IPS-20b (cell line): ENCODE measurements around the gene STC2.

Source experiments
- H3K27ac ChIP-seq: one replicate; pipeline ENCODE4 v1.5.1; 2013; ENCODE audit warnings: low read length
- H3K27me3 ChIP-seq: 2 replicates; pipeline ENCODE4 v1.6.1; 2013; ENCODE audit warnings: mild to moderate bottlenecking, low read length, inconsistent platforms; ENCODE audit not compliant: insufficient read depth
- H3K36me3 ChIP-seq: 2 replicates; pipeline ENCODE4 v1.6.1; 2013; ENCODE audit warnings: low read depth, mild to moderate bottlenecking, inconsistent platforms, low read length, moderate library complexity; ENCODE audit not compliant: insufficient read depth
- H3K4me1 ChIP-seq: 2 replicates; pipeline ENCODE4 v1.6.1; 2013; ENCODE audit warnings: mild to moderate bottlenecking, control low read depth, inconsistent platforms, low read length, moderate library complexity; ENCODE audit not compliant: insufficient read depth
- H3K4me3 ChIP-seq: 2 replicates; pipeline ENCODE4 v1.5.1; 2013; ENCODE audit warnings: mild to moderate bottlenecking, low read length, inconsistent platforms
- H3K9ac ChIP-seq: 2 replicates; pipeline ENCODE4 v1.6.1; 2013; ENCODE audit warnings: low read depth, mild to moderate bottlenecking, inconsistent platforms, low read length, moderate library complexity
- H3K9me3 ChIP-seq: 2 replicates; pipeline ENCODE4 v1.6.1; 2013; ENCODE audit warnings: mild to moderate bottlenecking, low read depth, low read length, inconsistent platforms; ENCODE audit not compliant: insufficient read depth

STC2 gene

DNA sequence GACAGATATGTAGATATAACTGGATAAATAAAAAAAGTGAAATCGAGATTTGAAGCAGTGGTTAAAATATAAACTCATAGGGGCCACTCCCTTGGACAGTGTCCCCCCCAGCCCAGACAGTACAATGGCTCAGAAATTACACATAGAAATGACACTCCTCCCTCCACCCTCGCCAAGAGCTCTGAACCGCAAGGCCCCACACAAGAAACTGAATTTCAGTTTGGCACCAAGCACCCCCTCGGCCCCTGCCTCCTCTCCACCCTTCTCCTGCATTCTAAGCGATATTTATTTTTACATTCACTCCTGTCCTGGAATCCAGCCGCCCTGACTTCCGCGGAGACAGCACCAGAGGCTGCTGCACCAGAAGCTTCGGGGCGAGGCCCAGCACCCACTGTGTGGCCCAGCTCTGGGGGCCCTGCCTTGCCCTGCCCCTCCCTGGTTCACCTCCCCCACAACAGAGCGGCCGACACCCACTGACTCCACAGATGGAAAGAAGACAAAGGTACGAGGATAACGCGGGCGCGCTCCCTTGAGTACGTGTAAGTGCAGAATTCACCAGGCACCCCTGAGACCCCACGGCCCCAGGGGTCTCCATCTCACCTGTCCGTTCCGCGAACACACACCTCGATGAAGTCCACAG lies 11.0 kb downstream of the STC2 start:
- no peak overlapping the region for H3K27ac ChIP-seq
- H3K27me3 ChIP-seq: no peaks in the 10 kb centered on the region
- H3K9ac ChIP-seq: no peak overlapping the region
- no peak overlapping the region for H3K4me3 ChIP-seq
- H3K9me3 ChIP-seq: no peaks in the 10 kb centered on the region
- peaks cover 8% of the 10 kb centered on the region for H3K4me1 ChIP-seq
- H3K36me3 ChIP-seq: peaks cover 73% of the 10 kb centered on the region

DNA sequence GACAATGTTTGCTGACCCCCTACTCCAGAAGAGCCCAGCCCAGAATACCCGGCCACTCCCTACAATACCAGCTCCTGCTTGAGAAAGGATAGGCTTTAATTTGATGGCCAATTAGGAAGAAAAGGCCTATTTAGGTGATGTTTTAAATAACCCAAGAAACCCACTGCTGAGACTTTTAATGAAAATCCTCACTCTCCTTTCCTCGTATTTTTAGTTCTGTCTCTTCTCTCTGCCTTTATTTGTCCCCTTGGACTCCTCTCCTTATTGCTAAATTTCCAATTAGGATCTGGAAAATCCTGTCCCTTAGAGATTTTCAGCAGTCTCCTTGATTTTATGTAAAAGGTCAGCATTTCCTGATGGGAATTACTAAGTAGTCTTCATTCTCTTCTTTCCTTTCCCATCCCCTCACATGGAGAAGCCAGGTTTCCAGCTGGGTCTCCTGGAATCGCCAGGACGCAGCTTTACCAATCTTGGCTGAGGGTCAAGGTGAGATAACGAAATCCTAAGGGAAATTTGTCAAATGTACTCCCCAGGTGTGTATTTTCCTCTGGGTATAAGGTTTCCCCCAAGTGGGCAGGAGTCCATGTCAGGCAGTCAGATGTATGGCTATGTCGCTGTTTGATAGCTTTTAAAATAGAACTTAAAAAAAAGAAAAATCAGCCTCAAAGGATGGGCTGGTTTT lies 11.7 kb downstream of the STC2 start:
- peaks cover 65% of the 10 kb centered on the region for H3K36me3 ChIP-seq
- no peak overlapping the region for H3K4me3 ChIP-seq
- H3K9me3 ChIP-seq: no peaks in the 10 kb centered on the region
- H3K27ac ChIP-seq: no peak overlapping the region
- no peak overlapping the region for H3K9ac ChIP-seq
- peaks cover 8% of the 10 kb centered on the region for H3K4me1 ChIP-seq
- H3K27me3 ChIP-seq: no peaks in the 10 kb centered on the region

DNA sequence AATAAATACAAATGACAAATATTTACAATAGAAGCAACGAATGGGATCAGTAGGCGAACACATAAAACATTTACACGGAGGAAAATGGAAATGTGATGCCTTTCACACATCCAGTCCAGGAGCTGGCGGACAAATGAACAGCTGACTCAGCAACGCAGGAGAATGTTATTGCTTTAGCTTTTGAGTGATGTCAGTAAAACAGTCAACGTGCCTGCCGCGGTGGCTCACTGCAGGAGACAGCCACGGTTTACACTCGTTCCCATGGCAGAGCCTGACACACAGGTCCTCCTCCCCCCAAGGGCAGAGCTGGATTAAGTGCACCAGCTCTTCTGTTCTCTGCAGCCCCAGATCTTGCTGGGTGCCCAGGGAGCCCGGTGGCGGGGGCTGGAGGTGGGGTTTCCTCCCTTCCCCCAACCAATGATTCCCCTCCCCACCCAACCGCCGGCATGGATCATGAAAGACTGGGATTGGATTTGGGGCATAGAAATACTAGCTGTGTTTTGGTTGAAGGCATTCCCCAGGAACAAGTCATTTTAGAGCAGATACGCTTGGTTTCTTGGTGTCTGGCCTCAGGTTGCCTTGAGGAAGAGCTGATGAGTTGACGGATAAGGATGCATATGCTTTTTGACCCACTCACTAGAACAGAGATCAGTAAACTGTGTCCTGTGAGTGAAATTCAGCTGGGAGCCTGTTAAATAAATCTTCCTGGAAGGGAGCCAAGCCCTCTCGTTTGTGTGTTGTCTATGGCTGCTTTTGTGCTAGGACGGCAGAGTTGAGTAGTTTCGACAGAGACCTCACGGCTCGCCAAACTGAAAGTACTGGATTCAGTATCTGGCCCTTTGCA lies 12.5 kb downstream of the STC2 start:
- Histone ChIP-seq H3K9ac (no peak overlapping the region), H3K4me1 (peaks cover 8% of the 10 kb centered on the region), H3K27me3 (no peaks in the 10 kb centered on the region), H3K9me3 (no peaks in the 10 kb centered on the region), H3K4me3 (no peak overlapping the region), H3K36me3 (peaks cover 58% of the 10 kb centered on the region), H3K27ac (no peak overlapping the region)

DNA sequence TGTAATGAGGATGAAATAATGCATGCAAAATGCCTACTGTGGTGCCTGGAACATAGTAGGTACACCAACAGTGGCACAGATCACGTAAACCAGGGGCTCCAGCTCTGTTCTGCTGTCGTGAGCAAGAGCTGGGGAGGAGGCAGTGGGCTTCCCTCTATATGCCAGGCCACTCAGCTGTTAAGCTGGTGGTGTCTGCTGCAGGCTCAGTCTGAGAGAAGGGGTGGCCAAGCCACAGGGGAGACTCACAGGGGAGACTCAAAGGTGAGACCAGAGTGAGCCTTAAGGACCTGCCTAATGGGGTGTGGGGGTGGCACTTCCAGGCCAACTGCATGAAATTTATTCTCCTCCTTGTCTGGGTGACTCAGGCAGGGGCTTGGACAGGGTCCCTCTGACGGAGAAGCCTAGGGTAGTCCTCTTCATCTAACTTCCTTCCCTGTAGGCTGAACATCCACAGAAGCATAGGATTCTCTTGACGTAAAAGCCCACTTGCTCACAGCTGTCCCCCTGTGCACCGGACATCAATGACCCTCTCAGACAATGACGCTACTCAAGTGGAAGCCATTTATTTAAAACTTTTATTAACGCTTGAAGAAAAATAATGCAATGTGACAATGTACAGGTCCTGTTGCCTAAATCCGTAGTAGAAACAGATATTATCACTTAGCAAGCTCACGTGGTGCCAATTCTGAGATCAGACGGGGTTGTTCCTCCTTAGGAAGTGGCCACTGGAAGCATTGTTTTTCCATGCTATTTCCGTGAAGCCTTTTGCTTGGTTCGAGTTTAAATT lies 13.9 kb downstream of the STC2 start:
- Histone ChIP-seq H3K27ac (no peak overlapping the region), H3K27me3 (no peaks in the 10 kb centered on the region), H3K9me3 (no peaks in the 10 kb centered on the region), H3K9ac (no peak overlapping the region), H3K4me3 (no peak overlapping the region), H3K36me3 (peaks cover 44% of the 10 kb centered on the region), H3K4me1 (peaks cover 8% of the 10 kb centered on the region)

DNA sequence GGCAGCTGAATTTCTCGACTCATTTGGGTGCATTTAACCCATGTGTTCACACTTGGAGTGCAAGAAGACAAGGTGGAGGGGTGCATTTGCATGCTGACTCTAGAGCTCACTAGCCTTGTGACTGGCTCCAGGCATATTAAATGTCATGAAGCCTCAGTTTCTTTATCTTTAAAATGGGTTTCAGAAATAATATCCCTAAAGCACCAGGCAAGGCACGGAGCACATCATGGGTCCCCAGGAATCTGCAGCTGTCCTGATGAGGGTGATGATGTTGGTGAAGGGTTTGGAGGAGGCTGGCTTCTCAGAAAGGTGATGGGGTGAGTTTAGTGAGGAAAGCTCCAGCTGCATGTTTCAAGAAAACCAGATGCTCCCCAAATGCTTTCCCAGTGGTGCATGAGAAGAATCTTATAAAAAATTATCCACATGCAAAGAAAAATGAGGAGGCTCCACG lies 14.8 kb downstream of the STC2 start:
- Histone ChIP-seq H3K9me3 (peaks cover under 1% of the 10 kb centered on the region; the same call in 1 of the 2 replicates), H3K36me3 (peaks cover 34% of the 10 kb centered on the region), H3K4me1 (peaks cover 8% of the 10 kb centered on the region), H3K9ac (no peak overlapping the region), H3K27me3 (no peaks in the 10 kb centered on the region), H3K4me3 (no peak overlapping the region), H3K27ac (no peak overlapping the region)

DNA sequence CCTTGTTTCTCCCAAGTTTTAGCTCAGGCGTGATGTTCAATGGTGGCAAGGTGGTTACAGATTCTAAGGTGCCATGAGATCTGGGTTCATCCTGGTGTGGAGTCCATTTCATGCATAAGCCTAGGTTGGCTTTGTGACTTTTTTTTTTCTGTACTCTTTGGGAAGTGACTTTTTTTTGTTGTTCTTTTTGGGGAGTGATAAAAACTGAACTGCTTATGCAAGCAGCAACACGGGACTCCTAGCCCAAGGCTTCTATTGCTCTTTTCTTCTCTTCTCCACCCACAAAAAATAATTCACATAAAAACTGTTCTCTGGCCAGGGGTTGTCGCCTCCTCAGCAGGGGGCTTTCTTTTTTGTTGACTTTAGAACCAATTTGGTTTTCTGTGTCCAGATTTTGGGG lies 15.4 kb downstream of the STC2 start:
- Histone ChIP-seq H3K27ac (no peak overlapping the region), H3K36me3 (peaks cover 29% of the 10 kb centered on the region), H3K4me1 (peaks cover 8% of the 10 kb centered on the region), H3K4me3 (no peak overlapping the region), H3K27me3 (no peaks in the 10 kb centered on the region), H3K9me3 (peaks cover 6% of the 10 kb centered on the region; the same call in 1 of the 2 replicates), H3K9ac (no peak overlapping the region)

DNA sequence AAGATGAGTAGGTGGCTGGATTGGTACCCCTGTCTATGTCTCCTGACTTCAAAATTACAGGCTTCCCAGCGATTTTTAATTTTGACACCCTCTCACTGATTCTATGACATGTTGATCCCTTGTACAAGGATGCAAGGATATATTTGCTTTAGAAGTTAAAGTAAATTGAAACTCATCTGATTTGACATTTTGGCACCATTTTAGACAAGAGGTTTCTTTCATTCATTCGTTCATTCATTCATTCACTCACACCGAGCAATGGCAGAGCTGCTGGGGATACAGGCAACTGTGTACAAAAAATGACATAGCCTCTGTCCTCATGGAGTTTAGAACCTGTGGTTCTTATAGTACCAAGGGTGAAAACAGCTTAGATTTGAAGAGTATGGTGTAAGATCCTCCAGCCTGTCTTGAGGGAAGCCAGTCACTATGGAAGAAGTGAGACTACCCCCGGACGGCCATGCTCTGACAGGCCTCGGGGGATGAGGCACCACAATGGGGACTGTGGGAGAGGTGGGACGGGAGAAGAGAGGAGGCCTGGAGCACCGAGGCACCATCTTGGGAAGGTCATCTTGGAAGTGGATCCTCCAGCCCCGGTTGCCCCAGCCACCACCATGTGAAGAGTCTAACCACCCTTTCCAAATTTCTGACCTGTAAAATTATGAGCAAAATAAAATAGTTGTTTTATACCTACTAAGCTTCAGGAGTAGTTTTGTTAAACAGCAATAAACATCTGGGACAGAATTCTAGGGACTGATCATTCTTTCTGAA lies 16.2 kb downstream of the STC2 start:
- H3K9me3 ChIP-seq: peaks cover 9% of the 10 kb centered on the region; the same call in 1 of the 2 replicates
- no peak overlapping the region for H3K9ac ChIP-seq
- no peaks in the 10 kb centered on the region for H3K27me3 ChIP-seq
- H3K4me3 ChIP-seq: no peak overlapping the region
- peaks cover 20% of the 10 kb centered on the region for H3K36me3 ChIP-seq
- no peak overlapping the region for H3K27ac ChIP-seq
- peaks cover 8% of the 10 kb centered on the region for H3K4me1 ChIP-seq

DNA sequence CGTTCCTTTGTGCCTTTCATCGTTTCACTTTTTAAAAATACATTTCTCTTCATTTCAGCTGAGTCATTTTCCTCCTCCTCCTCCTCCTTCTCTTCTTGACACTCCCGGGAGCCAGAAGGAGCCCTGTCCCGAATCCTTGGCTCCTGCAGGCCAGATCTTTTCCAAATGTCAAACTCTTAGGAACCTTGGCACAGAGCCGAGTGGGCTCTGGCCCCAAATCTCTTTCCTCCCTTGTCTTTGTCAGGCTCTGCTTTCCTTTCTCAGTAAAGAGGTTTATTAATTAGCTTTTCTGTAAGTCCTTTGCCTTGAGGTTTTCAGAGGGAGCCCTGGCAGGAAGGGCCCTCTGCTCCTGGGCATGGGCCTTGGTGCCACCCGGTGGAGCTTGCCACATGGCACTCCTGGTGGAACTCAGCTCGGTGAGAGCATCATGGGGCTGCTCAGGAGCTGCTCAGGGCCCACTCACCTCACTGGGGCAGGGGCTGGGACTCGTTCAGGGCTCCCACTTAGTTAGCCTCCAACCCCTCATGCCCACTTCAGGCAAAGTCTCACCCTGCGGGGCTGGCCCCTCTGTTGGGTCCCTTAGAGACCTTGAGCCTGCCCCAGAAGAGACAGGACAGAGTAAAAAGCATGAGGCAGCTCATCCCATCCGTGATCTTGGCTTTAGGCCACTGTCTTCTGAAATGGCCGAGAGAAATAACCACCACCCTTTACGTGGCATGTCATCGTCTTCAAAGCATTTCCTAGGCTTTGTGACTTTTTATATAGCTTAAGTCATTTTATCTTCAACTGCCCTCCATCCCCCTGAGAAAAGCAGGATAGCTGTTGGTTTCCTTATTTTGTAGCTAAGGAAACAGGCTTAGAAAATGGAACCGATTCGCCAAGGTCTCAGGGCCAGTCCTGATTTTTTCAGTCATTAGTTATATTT lies 17.1 kb downstream of the STC2 start:
- Histone ChIP-seq H3K4me3 (no peak overlapping the region), H3K9ac (no peak overlapping the region), H3K9me3 (peaks cover 9% of the 10 kb centered on the region; the same call in 1 of the 2 replicates), H3K4me1 (peaks cover 8% of the 10 kb centered on the region), H3K27me3 (no peaks in the 10 kb centered on the region), H3K36me3 (peaks cover 13% of the 10 kb centered on the region), H3K27ac (no peak overlapping the region)

DNA sequence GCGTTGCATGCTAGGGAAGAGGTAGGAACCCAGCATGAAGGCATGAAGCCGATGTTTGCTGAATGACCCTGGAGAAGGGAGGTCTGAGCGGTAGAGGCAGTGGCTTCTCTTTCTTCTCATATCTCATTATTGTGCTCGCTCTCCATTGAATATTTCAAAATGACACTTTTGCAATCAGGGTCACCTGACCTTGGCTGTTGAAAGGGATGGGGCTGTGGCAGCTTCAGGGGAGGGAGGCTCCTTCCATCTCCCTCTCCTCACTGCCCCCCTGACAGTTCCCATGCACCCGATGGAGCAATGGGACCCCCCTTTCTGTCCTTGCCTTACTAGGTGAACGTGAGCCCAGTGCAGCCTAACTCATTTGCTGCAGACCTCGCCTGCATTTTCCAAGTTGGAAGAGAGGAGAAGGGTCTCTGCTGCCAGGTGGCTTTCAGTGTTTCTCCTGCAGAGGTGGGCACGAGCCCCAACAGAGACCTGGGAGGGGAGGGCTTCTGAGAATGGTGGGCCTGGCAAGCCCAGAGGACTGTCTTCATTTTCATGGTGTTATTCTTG lies 17.9 kb downstream of the STC2 start:
- H3K9ac ChIP-seq: no peak overlapping the region
- H3K4me1 ChIP-seq: peaks cover 5% of the 10 kb centered on the region
- H3K4me3 ChIP-seq: no peak overlapping the region
- H3K27ac ChIP-seq: no peak overlapping the region
- peaks cover 9% of the 10 kb centered on the region; the same call in 1 of the 2 replicates for H3K9me3 ChIP-seq
- no peaks in the 10 kb centered on the region for H3K27me3 ChIP-seq
- peaks cover 7% of the 10 kb centered on the region for H3K36me3 ChIP-seq

DNA sequence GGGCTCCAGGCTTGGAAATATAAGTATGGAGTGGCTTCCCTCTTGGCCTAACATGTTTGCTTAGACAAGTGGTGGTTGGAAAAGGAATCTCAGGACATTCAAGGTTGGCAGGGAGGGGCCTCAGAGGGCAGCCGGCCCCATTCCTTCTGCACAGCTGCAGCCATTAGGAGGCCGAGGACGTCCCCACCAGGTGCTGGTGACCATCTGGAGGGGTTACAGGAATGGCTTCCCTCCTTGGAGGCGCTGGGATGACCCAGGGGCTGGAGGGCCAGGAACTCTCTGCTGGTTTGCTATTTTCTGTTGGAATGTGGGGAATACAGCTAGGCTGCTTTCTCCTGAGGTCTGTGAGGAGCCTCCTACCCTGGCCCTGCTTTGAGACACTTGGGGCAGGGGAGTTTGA lies 18.5 kb downstream of the STC2 start:
- Histone ChIP-seq H3K27ac (no peak overlapping the region), H3K36me3 (peaks cover 1% of the 10 kb centered on the region; the same call in 1 of the 2 replicates), H3K4me3 (no peak overlapping the region), H3K9me3 (peaks cover 9% of the 10 kb centered on the region; the same call in 1 of the 2 replicates), H3K4me1 (peaks cover 5% of the 10 kb centered on the region), H3K27me3 (no peaks in the 10 kb centered on the region), H3K9ac (no peak overlapping the region)
